ENCODE measurements around the gene TBC1D19. TPM values are rescaled to one million over a fixed set of nuclear protein-coding genes. Genes with fewer than 3 reads are reported as not detected.
"Not testable (repeated sequence)": the region's sequence is repeated elsewhere in the genome, so short reads cannot be mapped to it uniquely, and the experiment has no call there.

The TBC1D19 gene
- total and polyA plus RNA-seq, 2 donors from 2014 or later: 10.8 to 19.1 TPM

- Histone ChIP-seq H3K9ac (ENCODE audit: low read length in 3 of 3) (peak overlapping the region; percentile 47 to 98 (median 75)), H3K36me3 (ENCODE audit: control insufficient read depth in 2 of 3, insufficient read depth in 3 of 3, low read length in 3 of 3) (no peaks in the 10 kb centered on the region), H3K4me1 (ENCODE audit: control insufficient read depth in 2 of 3, insufficient read depth in 2 of 3, low read depth in 1 of 3, low read length in 3 of 3) (peaks cover 0 to 4% (median 0%) of the 10 kb centered on the region in 3 donors), H3K4me3 (ENCODE audit: low read length in 3 of 3) (peak overlapping the region; percentile 77 to 99 (median 96)), H3K9me3 (ENCODE audit: control insufficient read depth in 2 of 3, insufficient read depth in 1 of 3, low read length in 3 of 3) (no peaks in the 10 kb centered on the region), H3K27me3 (ENCODE audit: control insufficient read depth, insufficient read depth, low read length) (no peaks in the 10 kb centered on the region), H3K27ac (ENCODE audit: low read depth in 2 of 2, low read length in 2 of 2) (peak overlapping the region; percentile 15 to 65)
- no peak for FAIRE-seq
- TF ChIP-seq CTCF (IDR thresholded peaks at IDR 0.05; ENCODE audit: borderline replicate concordance, extremely low read depth, insufficient read depth): no peak
- intact Hi-C loops (cut with DNase I): no loop called here
- DNase-seq: no peak
Observed at GRCh38 chr4:26583538-26583864, 383 bp upstream of the TBC1D19 start.

- intact Hi-C loops (cut with DNase I): no loop called here
- H3K27ac ChIP-seq (ENCODE audit: low read depth in 2 of 2, low read length in 2 of 2): no peak overlapping the region
Observed at GRCh38 chr4:26584725-26585124, 841 bp downstream of the TBC1D19 start.

GRCh38 chr4:26589705-26590104 is 5.8 kb downstream of the TBC1D19 start:
- no peak overlapping the region for H3K4me3 ChIP-seq (ENCODE audit: low read length in 3 of 3)
- FAIRE-seq (no peak), DNase-seq (no peak)
- no peak overlapping the region for H3K27ac ChIP-seq (ENCODE audit: low read depth in 2 of 2, low read length in 2 of 2)
- no peaks in the 10 kb centered on the region for H3K36me3 ChIP-seq (ENCODE audit: control insufficient read depth in 2 of 3, insufficient read depth in 3 of 3, low read length in 3 of 3)
- no peaks in the 10 kb centered on the region for H3K9me3 ChIP-seq (ENCODE audit: control insufficient read depth in 2 of 3, insufficient read depth in 1 of 3, low read length in 3 of 3)
- no peaks in the 10 kb centered on the region for H3K27me3 ChIP-seq (ENCODE audit: control insufficient read depth, insufficient read depth, low read length)
- intact Hi-C loops (cut with DNase I): no loop called here
- TF ChIP-seq CTCF (IDR thresholded peaks at IDR 0.05; ENCODE audit: borderline replicate concordance, extremely low read depth, insufficient read depth): no peak
- no peak overlapping the region for H3K9ac ChIP-seq (ENCODE audit: low read length in 3 of 3)
- H3K4me1 ChIP-seq (ENCODE audit: control insufficient read depth in 2 of 3, insufficient read depth in 2 of 3, low read depth in 1 of 3, low read length in 3 of 3): peaks cover 0 to under 1% (median 0%) of the 10 kb centered on the region in 3 donors

More at GRCh38 chr4:26584725-26585124, 841 bp downstream of the TBC1D19 start:
- H3K4me3 ChIP-seq (ENCODE audit: low read length in 3 of 3): peak overlapping the region; percentile 77 to 99 (median 96)
- TF ChIP-seq CTCF (IDR thresholded peaks at IDR 0.05; ENCODE audit: borderline replicate concordance, extremely low read depth, insufficient read depth): no peak
- H3K9me3 ChIP-seq (ENCODE audit: control insufficient read depth in 2 of 3, insufficient read depth in 1 of 3, low read length in 3 of 3): no peaks in the 10 kb centered on the region
- peaks cover 0 to 4% (median 0%) of the 10 kb centered on the region in 3 donors for H3K4me1 ChIP-seq (ENCODE audit: control insufficient read depth in 2 of 3, insufficient read depth in 2 of 3, low read depth in 1 of 3, low read length in 3 of 3)
- no peaks in the 10 kb centered on the region for H3K27me3 ChIP-seq (ENCODE audit: control insufficient read depth, insufficient read depth, low read length)
- no peak for FAIRE-seq
- peak overlapping the region; percentile 75 to 98 (median 76) for H3K9ac ChIP-seq (ENCODE audit: low read length in 3 of 3)
- H3K36me3 ChIP-seq (ENCODE audit: control insufficient read depth in 2 of 3, insufficient read depth in 3 of 3, low read length in 3 of 3): no peaks in the 10 kb centered on the region
- no peak for DNase-seq

- FAIRE-seq: no peak
- Histone ChIP-seq H3K4me1 (ENCODE audit: control insufficient read depth in 2 of 3, insufficient read depth in 2 of 3, low read depth in 1 of 3, low read length in 3 of 3) (no peaks in the 10 kb centered on the region), H3K9ac (ENCODE audit: low read length in 3 of 3) (no peak overlapping the region), H3K9me3 (ENCODE audit: control insufficient read depth in 2 of 3, insufficient read depth in 1 of 3, low read length in 3 of 3) (no peaks in the 10 kb centered on the region), H3K4me3 (ENCODE audit: low read length in 3 of 3) (no peak overlapping the region), H3K27ac (ENCODE audit: low read depth in 2 of 2, low read length in 2 of 2) (no peak overlapping the region), H3K27me3 (ENCODE audit: control insufficient read depth, insufficient read depth, low read length) (no peaks in the 10 kb centered on the region), H3K36me3 (ENCODE audit: control insufficient read depth in 2 of 3, insufficient read depth in 3 of 3, low read length in 3 of 3) (no peaks in the 10 kb centered on the region)
- no peak for DNase-seq
- intact Hi-C loops (cut with DNase I): no loop called here
- TF ChIP-seq CTCF (IDR thresholded peaks at IDR 0.05; ENCODE audit: borderline replicate concordance, extremely low read depth, insufficient read depth): no peak
Observed at GRCh38 chr4:26590639-26591038, 6.8 kb downstream of the TBC1D19 start.

GRCh38 chr4:26593557-26593956 is 9.7 kb downstream of the TBC1D19 start:
- H3K36me3 ChIP-seq (ENCODE audit: control insufficient read depth in 2 of 3, insufficient read depth in 3 of 3, low read length in 3 of 3); H3K4me3 ChIP-seq (ENCODE audit: low read length in 3 of 3); H3K27ac ChIP-seq (ENCODE audit: low read depth in 2 of 2, low read length in 2 of 2); H3K9me3 ChIP-seq (ENCODE audit: control insufficient read depth in 2 of 3, insufficient read depth in 1 of 3, low read length in 3 of 3); H3K4me1 ChIP-seq (ENCODE audit: control insufficient read depth in 2 of 3, insufficient read depth in 2 of 3, low read depth in 1 of 3, low read length in 3 of 3); DNase-seq; FAIRE-seq; H3K27me3 ChIP-seq (ENCODE audit: control insufficient read depth, insufficient read depth, low read length); H3K9ac ChIP-seq (ENCODE audit: low read length in 3 of 3); intact Hi-C loops (cut with DNase I): not testable (repeated sequence)
